ENCODE measurements around the gene AKT2.

GRCh38 chr19:40216013-40216776 is 69.0 kb downstream of the AKT2 start:
- TF ChIP-seq CTCF (conservative IDR thresholded peaks at IDR 0.05; ENCODE audit: low read depth, low read length) (no peak), EZH2 (IDR thresholded peaks at IDR 0.05; ENCODE audit: low read length, unreplicated experiment) (no peak)
